NCI-H2227 treated with DMSO at 0.1 percent for 48 hours (cell line): ENCODE data around the gene TMCC1.
"Not testable (repeated sequence)": the region's sequence is repeated elsewhere in the genome, so short reads cannot be mapped to it uniquely, and the experiment has no call there.

ENCODE experiments used
- DNase-seq: peaks from one replicate; lab custom pipeline; 2025; lab: John Stamatoyannopoulos, UW

TMCC1 gene

DNA sequence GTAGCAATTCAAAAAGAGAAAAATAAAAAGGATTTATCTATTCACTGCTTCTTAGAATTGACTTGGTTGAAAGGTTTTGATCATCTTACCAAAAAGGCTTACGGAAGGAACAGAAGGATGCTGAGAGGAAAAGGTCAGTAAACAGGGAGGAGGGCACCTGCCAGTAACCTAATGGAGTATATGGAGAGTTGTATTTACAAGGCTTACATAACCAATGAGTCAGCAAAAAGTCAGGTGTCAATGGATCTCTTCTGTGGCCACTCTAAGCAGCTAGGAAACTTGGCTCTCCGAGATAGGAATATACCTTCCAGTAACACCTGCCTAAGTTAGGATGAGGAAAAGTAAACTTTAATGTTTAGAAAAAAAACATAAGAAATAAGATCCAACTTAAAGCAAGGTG is 206.6 kb downstream of the TMCC1 start:
- peak; percentile 16 for DNase-seq

DNA sequence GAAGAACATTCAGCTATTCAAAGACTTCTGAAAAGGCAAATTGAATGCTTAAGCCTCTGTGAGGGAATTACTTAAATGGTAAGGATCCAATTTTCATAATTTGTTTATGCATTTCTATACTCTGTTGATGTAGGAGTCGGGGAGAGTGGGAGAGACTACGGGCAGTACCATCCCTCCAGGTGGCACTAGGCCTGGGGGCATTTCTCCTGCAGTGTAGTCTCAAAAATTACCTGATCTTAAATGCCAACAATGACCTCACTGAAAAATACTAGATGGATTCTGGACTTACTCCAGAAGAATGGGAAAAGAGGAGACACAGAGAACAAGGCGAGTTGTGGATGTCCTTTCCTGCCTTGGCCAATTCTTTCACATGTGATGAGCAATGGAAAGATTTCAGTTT is 209.2 kb downstream of the TMCC1 start:
- DNase-seq: no peak

DNA sequence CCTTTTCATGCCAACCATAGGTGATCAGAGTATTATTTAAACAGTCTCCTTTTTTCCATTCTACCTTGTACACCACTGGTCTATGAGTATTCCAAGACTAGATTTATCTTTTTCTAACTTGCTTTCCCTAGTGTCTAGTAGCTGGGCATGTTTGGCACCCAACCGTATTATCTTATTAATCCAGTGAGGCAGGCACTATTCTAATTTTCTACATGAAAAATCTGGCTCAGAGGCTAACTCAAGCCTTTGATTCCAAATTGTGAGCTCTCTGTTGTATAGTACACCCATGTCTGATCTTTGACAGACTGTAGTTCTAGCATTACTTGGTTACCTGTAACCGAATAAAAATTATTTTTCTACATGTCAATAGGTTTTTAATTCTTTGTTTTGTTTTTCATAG is 210.3 kb downstream of the TMCC1 start:
- no peak for DNase-seq

DNA sequence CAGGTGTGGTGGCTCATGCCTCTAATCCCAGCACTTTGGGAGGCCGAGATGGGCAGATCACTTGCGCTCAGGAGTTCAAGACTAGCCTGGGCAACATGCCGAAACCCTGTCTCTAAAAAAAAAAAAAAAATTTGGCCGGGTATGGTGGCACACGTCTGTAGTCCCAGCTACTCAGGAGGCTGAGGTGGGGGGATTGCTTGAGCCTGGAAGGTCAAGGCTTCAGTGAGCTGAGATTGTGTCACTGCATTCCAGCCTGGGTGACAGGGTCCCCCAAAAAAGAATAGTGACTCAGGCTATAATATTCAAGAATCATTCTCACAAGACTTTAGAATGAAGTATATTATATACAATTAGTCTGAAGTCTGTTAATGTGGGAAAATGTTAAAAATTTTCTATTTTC is 216.5 kb downstream of the TMCC1 start:
- no peak for DNase-seq

DNA sequence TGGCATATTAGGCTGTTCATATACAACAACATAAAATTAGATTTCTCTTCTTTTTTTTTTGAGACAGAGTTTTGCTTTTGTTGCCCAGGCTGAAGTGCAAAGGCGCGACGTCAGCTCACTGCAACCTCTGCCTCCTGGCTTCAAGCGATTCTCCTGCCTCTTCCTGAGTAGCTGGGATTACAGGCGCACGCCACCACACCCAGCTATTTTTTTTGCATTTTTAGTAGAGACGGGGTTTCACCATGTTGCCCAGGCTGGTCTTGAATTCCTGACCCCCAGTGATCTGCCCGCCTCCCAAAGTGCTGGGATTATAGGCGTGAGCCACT is 218.8 kb downstream of the TMCC1 start:
- DNase-seq: not testable (repeated sequence)

DNA sequence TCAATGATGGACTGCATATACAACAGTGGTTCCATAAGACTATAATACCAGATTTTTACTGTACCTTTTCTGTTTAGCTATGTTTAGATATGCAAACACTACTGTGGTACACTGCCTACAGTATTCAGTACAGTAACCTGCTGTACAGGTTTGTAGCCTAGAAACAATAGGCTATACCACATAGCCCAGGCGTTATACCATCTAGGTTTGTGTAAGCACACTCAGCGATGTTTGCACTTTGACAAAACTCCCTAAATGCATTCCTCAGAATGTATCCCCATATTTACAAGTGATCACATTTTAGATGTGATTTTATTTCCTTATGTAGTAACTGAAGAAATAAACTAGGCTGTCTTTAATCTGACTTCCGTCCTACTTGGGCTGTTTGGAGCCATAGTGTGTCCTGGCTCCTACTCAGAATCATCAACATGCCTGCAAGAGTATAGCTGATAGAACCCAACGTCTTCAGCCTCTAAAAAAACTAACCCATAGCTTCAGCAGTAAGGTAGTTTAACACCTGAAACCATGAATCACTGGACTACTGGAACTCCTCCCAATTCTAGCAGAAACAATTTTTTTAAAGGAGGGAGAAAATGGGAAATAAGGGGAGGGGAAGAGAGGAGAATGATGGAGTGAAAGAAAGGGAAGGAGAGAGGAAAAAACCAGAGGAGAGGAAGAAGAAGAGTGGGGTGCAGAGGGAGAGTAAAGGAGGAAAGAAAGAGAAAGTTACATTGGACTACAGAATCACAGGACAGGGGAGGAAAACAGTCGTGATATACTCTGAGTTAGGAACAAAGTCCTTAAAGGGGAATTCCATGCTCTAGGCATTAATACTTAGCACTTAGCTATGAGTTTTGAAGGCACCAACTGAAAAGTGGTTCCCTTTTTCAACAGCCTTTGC is 219.4 kb downstream of the TMCC1 start:
- DNase-seq: no peak

DNA sequence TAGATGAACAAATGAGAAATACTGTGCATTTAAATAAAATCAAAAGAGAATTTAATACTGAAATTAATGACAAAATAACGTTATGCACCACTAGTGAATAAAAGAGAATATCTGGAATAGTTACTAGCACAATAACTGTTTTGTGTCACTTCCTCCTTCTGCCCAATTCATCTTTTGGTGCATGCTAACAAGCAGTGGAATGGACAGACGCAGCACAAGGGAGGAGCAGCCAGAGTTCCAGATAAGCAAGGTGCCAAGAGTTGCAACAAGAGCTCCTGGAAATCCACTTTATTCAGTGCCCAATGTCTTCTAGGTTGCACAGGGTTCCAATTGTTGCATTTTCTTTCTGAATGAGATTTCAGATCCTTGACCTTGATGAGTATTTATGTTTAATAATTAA is 220.5 kb downstream of the TMCC1 start:
- DNase-seq: no peak

DNA sequence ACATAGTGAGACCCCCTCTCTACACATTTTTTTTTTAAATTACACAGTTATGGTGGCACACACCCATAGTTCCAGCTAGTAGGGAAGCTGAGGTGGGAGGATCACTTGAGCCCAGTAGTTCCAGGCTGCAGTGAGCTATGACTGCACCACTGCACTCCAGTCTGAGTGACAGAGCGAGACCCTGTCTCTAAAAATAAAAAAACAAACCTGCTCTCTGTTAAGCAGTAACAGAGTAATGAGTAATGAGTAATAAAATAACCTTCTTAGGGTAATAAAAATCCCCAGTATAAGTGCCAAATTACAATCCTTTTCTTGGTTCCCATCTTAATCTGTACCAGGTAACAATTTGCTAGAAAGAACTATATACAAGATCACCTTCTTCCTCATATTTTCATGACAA is 221.1 kb downstream of the TMCC1 start:
- DNase-seq: no peak

DNA sequence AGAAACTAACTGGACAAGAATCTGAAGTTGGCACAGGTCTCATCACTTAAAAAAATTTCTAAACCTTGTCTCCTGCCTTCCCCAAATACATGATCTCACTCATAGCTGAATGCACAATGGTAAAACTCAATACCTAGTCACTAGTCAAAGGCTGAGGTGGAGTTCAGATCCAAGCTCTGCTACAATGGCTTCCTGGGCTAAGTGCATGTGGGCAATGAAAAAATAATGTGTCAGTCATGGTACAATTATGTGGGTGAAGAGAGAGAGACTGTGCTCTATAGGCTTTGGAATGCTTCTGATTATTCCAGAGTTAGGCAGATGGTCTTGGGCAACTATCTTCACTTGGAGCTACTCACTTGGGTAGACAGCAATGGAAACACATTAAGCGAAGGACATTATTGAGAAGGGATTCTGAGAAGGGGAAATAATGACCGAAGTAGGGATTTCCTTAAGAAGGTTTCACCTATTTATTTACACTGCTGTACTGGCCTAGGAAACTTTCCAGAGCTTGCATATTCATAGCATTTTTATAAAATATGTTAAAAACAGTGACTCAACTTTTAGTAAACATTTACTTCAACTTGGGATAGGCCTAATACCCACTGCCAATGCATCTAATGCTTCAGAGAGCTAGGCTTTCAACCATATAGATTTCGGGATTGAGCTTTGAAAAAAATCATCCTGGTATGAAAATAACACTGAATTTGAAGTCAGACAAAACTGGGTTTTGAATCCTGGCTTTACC is 228.3 kb downstream of the TMCC1 start:
- no peak for DNase-seq

DNA sequence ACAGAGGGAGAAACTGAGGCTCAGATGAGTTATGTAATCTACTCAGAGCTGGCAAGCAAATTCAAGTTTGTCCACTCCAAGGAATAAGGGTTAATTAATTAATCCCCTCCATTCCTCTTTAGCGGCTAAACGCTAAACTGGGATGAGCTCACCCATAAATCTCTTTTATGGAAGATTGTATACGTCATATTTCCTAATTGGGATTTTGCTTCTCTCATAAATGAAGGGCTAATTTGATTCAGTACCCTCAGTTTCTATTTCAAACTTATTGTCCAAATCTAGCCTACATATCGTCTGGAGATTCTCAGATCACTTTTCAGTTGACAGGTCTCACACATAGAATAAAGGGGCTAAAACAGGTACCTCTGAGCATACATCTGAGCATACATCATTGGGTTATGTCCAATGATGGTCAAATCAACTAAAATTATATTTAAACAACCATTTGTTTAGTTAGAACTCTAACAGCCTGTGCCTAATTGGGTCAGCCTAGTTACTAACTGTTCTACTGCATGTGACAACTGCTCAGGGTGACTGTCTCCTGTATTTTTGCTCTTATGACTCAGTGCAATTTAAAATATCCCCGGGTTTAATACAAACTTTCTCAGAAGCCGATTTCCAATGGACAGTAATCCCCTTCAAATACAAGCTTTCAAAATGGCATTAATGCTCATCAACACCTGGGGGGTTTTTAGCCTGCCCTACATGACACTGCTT is 229.4 kb downstream of the TMCC1 start:
- DNase-seq: no peak

DNA sequence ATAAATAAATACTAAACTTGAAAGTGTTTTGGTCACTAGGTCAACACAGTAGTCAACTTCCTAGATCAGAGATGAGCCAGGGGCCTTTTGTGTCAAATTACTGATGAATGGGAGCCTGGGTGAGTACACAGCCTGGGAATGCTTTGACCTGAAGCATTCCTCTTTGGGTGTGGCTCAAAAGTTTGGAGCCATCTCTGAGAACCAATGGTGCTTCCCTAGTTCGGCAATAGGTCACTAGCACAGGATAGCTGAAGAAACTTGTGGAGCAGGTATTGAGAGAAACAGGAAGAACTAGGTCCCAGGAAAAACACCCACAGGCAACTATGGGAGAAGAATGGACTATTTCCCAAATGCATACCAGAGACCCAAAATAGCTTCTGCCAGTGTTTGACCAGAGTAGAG is 230.5 kb downstream of the TMCC1 start:
- DNase-seq: no peak

DNA sequence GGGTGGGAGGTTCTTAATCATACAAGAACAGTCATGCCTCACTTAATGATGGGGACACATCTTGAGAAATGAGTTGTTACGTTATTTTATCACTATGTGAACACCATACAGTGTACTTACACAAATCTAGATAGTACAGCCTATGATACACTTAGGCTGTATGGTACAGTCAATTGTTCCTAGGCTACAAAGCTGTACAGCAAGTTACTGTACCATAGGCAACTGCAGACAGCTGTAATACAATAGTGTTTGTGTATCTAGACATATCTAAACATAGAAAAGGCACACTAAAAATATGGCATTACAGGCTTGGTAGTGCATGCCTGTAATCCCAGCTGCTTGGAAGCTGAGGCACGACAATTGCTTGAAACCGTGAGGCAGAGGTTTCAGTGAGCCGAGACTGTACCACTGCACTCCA is 231.3 kb downstream of the TMCC1 start:
- no peak for DNase-seq

DNA sequence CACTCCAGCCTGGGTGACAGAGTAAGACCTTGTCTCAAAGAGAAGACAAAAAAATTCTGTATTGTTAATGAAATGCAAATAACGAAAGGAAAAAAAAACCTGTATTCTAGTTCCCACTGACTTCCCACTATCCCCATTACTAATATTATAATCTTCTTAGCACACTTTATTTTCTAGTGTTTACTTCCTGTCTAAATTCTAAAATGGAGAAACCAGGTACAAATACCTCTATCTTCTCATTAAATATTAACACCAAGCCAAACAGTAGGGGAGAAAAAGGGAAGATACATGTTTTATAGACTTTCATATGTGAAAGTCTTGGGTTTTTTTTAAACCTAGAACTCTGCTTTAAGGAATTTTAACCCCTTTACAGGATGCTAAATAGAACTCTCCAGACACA is 231.7 kb downstream of the TMCC1 start:
- no peak for DNase-seq

DNA sequence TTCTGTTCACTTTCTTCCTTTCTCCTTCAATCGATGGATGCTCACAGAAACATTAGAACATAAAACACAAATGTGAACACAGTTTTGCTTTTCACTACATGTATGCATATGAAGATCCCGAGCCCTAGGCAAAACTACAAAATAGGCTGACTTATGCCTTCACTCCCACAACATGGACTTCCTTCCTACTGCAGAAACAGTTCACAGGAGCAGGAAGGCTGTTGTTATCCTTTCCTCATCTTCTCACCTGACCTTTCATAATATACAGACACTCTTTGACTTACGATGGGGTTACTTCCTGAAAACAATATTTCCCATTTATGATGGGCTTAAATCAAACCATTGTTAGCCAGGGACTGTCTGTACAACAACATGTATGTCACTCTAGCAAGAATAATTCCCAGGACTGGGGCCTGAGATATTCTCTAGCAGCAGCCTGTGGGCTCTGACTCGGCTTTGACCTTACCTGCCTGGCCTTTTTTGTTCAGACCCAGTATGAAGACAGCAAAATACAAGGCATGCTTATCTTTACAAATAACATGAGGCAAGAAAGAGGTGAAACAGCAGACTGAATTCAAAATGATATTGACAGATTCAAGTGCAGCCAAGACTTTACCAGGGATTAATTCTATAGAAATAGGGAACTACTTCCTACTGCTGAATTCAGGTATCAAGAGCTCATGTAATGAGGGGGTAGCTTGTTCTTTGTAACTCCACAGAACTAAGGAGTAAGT is 235.2 kb downstream of the TMCC1 start:
- DNase-seq: no peak

DNA sequence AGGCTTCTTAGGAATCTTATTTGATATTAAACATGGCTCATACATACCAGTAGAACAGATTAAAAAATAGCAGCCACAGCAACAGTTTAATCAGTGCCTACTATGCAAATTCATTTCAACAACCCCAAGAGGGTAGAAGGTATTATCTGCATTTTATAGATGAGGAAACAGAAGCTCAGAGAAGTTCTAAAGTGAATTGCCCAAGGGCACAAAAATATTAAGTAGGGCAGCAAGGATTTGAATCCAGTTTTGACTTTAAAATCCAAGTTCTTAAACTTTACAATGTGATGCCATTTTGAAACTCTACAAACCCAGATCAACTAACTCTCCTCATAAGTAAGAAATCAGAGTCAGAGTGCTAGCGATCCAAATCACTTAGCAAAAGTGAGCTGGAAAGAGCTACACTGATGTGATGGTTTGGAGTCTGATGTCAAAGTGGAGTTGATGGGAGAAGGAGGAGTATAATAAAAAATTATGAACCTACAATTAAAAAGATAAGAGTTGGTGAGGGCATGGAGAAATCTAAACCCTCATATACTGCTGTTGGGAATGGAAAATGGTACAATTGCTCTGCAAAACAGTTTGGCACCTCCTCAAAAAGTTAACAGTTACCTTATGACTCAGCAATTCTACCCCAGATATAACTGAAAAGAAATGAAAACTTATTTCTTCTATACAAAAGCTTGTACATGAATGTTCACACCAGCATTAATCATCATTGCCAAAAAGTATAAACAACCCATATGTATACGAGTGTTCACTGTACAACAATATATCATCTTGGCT is 236.1 kb downstream of the TMCC1 start:
- no peak for DNase-seq

DNA sequence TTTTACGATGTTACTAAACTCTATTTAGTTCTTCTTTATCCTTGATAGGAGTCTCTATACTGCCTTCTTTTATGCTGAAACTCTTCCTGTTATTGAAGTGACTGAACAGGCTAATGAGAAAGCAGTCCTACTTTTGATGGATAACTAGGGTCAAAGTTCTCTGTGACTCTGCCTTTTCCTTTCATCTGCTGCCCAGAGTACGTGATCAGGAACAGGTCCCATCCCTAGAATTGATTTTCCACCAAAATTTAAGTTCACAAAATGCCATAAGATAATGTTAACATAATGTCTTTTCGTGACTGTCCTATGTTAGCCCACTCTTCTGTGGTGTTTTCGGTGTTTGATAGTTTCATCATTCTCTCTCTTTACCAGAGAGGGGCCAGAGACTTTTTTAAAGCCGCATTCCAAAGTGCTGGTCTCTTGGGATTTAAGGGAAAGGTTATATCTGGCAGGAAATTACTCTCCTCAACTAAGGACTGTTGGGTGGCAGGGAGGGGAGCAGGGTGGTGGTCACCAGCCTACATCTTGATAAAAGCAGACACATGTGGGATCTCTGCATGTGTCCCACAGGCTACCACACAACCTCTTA is 236.8 kb downstream of the TMCC1 start:
- DNase-seq: no peak

DNA sequence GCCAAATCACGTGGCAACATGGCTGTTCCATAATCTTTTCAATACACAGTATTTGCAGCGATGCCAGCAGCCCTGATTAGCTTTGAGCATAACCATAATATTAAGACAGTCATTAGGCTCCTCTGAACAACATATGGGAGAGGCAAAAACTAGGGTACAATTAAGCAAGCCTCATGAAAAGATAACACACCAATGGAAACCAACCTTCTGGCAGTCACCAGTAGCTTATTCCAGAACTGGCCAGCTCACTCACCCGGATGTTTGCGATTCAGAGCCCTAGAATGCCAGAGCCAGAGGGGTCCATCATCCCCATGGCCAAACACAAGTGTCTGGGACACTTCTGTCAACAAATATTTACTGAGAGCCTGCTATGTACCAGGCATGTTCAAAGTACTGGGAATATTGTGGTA is 238.2 kb downstream of the TMCC1 start:
- DNase-seq: no peak

DNA sequence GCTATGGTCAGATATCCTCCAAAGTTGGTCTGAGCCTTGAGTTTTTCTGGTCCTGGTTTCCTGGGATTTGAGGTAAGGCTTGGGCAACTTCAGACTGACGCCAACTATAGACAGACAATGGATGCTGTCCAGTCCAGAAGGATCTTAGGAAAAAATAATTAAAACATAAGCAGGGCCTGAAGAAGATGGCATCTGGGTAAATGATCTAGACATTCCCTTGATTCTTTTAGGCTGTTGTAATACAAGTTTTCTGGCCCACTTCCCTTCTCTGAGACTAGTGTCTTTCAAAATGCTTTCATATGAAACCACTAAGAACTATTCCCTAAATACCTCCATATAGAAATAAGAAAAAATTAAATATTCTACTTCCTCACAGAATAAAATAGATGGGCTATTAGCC is 239.4 kb downstream of the TMCC1 start:
- no peak for DNase-seq

DNA sequence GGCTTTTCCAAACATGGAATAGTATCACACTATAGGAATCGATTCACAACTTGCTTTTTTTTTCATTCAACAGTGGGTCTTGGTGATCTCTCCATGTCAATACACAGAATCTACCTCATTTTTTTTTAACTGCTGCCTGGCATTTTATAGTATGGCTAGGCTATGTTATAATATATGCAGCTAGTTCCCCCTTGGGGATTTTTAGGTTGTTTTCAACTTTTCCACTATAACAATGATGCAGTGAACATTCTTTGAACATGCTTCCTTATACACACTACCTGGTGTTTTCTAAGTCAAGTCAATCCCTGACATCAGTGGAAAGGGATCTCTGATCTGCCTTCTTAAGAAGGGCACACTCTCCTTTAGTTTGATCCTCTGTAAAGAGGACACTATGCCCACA is 240.5 kb downstream of the TMCC1 start:
- no peak for DNase-seq

DNA sequence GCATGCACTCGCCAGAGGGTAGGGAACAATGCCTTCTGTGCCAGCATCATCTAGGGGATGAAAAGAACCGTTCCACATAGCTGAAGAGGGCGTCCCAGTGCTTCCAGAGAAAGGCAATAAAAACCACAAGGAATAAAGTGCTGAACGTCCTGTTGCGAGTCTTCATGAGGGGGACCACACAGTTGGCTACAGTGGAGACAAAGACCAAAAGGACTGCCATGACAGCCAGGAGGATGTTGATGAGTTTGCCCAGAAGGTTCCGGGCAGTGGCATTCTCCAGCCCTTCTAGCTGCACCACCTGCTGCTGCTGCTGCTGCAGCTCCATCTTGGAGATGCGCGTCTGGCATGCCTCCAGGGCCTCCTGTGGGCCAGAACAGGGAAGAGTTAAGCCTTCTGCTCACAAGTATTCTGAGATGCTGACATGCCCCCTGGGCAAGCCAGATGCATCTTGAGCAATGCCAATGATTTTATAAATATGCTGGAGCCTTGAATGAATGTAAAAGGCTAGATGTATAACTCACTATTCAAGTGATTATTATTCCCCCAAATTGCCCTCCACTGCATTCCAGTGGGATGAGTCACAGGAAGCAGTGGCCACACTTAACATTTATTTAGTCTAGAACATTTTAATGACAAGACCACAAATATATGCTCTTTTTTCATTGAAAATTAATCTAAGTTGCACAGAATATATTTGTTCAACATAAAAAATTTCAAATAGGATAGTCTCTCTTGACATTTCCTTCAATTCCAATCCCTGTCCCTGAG is 241.9 kb downstream of the TMCC1 start:
- peak; percentile 19 for DNase-seq
